K562 (cell line): ENCODE results near the gene C16orf92. TPM values are rescaled to one million over a fixed set of nuclear protein-coding genes. Genes with fewer than 3 reads are reported as not detected.

Source experiments
- ARID2 ChIP-seq: fragments of 450-650 bp; IDR thresholded peaks from 2 replicates; pipeline ENCODE4 v1.6.1; 2017; ENCODE audit warnings: antibody characterized with exemption, mild to moderate bottlenecking
- DEAF1 ChIP-seq: fragments of 450-650 bp; formaldehyde crosslinking; IDR thresholded peaks from 2 replicates; pipeline ENCODE4 v1.4.0; 2020; ENCODE audit warnings: mild to moderate bottlenecking, moderate library complexity
- ETS1 ChIP-seq: conservative IDR thresholded peaks from 2 replicates; pipeline ENCODE4 v1.6.1; 2011; ENCODE audit warnings: low read depth, mild to moderate bottlenecking, low read length; ENCODE audit not compliant: control insufficient read depth
- HOMEZ ChIP-seq: fragments of 250-450 bp; sonication (Bioruptor Pico); IDR thresholded peaks from 2 replicates; pipeline ENCODE4 v1.4.0; 2020; ENCODE audit warnings: mild to moderate bottlenecking, moderate library complexity
- ID3 ChIP-seq, 2 experiments: fragments of 250-450 bp in 1 of 2; fragments of 450-650 bp in 1 of 2; sonication (Bioruptor Pico) in 1 of 2; IDR thresholded peaks; 2 replicates each; pipeline versions ENCODE4 v1.6.1 to v1.8.0; 2016 to 2021; ENCODE audit warnings: mild to moderate bottlenecking in 2 of 2, moderate library complexity in 2 of 2, missing compliant biosample characterization in 1 of 2, missing genetic modification characterization in 1 of 2
- NR2C1 ChIP-seq, 2 experiments: fragments of 450-650 bp; IDR thresholded peaks; 2 replicates each; pipeline ENCODE4 v1.6.1; 2017; ENCODE audit warnings: mild to moderate bottlenecking in 2 of 2, antibody characterized with exemption in 1 of 2, inconsistent platforms in 1 of 2, missing compliant biosample characterization in 1 of 2, missing genetic modification characterization in 1 of 2
- SAP30 ChIP-seq: fragments of 200-600 bp; sonication (generic); IDR thresholded peaks from 2 replicates; pipeline ENCODE4 v1.6.1; 2012; ENCODE audit warnings: borderline replicate concordance, low read depth, mild to moderate bottlenecking, moderate library complexity, low read length, control low read depth, inconsistent platforms; ENCODE audit not compliant: insufficient read depth, poor library complexity, severe bottlenecking
- SRSF3 ChIP-seq: fragments of 200-400 bp; formaldehyde crosslinking; IDR thresholded peaks from 2 replicates; pipeline ENCODE4 v1.6.1; 2016; ENCODE audit warnings: mild to moderate bottlenecking, low read length, moderate library complexity; ENCODE audit not compliant: insufficient read depth
- TBL1XR1 ChIP-seq, 2 experiments: IDR thresholded peaks; 2 replicates each; pipeline ENCODE4 v1.6.1; 2012; ENCODE audit warnings: improper control_type of control experiment in 2 of 2, low read length in 2 of 2, mild to moderate bottlenecking in 1 of 2
- WHSC1 ChIP-seq: IDR thresholded peaks from one replicate; pipeline ENCODE4 v1.6.1; 2012; ENCODE audit warnings: low read length, control low read depth, inconsistent platforms
- XRCC5 ChIP-seq: fragments of 200-400 bp; formaldehyde crosslinking; IDR thresholded peaks from 2 replicates; pipeline ENCODE4 v1.6.1; 2017; ENCODE audit warnings: low read depth, mild to moderate bottlenecking, low read length
- ZBTB11 ChIP-seq, 3 experiments: fragments of 200-800 bp in 1 of 3; fragments of 250-450 bp in 1 of 3; fragments of 450-650 bp in 1 of 3; sonication (Bioruptor Pico) in 1 of 3; sonication (Bioruptor generic) in 1 of 3; formaldehyde crosslinking in 1 of 3; IDR thresholded peaks; 2 replicates each; pipeline versions ENCODE4 v1.6.1 to v1.8.0; 2016 to 2022; ENCODE audit warnings: mild to moderate bottlenecking in 2 of 3, missing genetic modification characterization in 2 of 3, missing compliant biosample characterization in 1 of 3, moderate library complexity in 1 of 3
- ZNF197 ChIP-seq: fragments of 200-800 bp; sonication (Bioruptor generic); IDR thresholded peaks from 2 replicates; pipeline ENCODE4 v1.6.1; 2016; ENCODE audit warnings: low read depth, missing genetic modification characterization, missing compliant biosample characterization
- ZNF507 ChIP-seq: conservative IDR thresholded peaks from 2 replicates; pipeline ENCODE4 v1.6.1; 2017; ENCODE audit warnings: missing genetic modification characterization, missing compliant biosample characterization
- polyA plus RNA-seq, 8 experiments: library from polyadenylated mRNA; depleted of rRNA in 4 of 8; stranded (reverse) in 5 of 8; unstranded in 3 of 8; fragments of >200 nt; fragmentation: Nextera tagmentation in 2 of 8; fragmentation: Illumina TruSeq in 1 of 8; extraction: Ambion mirVana in 2 of 8; extraction: Trizol in 1 of 8; gene quantifications; 2 replicates each; pipeline versions ENCODE4 v1.2.1 to v1.2.3, GENCODE V29; 2011 to 2014; ENCODE audit warnings: inconsistent platforms in 1 of 8, missing spikeins in 1 of 8
- total RNA-seq, 7 experiments: library from RNA; depleted of rRNA in 6 of 7; stranded (reverse); fragments of >200 nt in 6 of 7; fragmentation: Illumina TruSeq in 2 of 7; extraction: Trizol in 2 of 7; gene quantifications; 2 replicates each; pipeline versions ENCODE4 v1.2.1 to v1.2.3, GENCODE V29; 2011 to 2021; ENCODE audit warnings: low replicate concordance in 1 of 7

C16orf92 gene
- total and polyA plus RNA-seq, 9 of the 15 experiments (the other 6 are each of a cell fraction or from before 2014, with no cell fraction given), result not detected

GRCh38 chr16:29995911-29996765 is 26.9 kb upstream of the C16orf92 start, which contains the start of gene INO80E (continued):
- TF ChIP-seq SRSF3, result 0 out of 2 replicates have a peak, but pooled peaks have one; percentile 68
- TF ChIP-seq DEAF1 (CRISPR knock-in tag), result no peak
- peak in 1 of 2 experiments; percentile 66; a peak in 1 of 4 replicates for TF ChIP-seq TBL1XR1 (IDR thresholded peaks at IDR 0.05; ENCODE audit: low read length in 2 of 2)
- TF ChIP-seq SAP30, result no peak
- TF ChIP-seq ETS1, result peak; percentile 96
- no peak for TF ChIP-seq WHSC1
- TF ChIP-seq ID3 (CRISPR knock-in tag; IDR thresholded peaks at IDR 0.05), result no peak
- TF ChIP-seq ID3 (tag; IDR thresholded peaks at IDR 0.05), result no peak
- TF ChIP-seq NR2C1 (IDR thresholded peaks at IDR 0.05), result peak; percentile 63; the same call in 1 of the 2 replicates
- peak; percentile 87 for TF ChIP-seq NR2C1 (tag; IDR thresholded peaks at IDR 0.05)
- TF ChIP-seq ZBTB11 (CRISPR knock-in tag; IDR thresholded peaks at IDR 0.05), result peak in 2 of 3 experiments; percentile 61 to 79; a peak in 4 of 6 replicates
- no peak for TF ChIP-seq XRCC5
- no peak for TF ChIP-seq HOMEZ
- no peak for TF ChIP-seq ARID2
- TF ChIP-seq ZNF507 (tag), result no peak
- TF ChIP-seq ZNF197 (CRISPR knock-in tag), result no peak
